Ascending aorta (tissue), 2 donors: Measurements from ENCODE around the gene PARL. TPM values are rescaled to one million over a fixed set of nuclear protein-coding genes. Genes with fewer than 3 reads are reported as not detected.

Experiments used
- DNase-seq, 2 donors: peaks; one replicate each; pipeline ENCODE4 v3.0.0-alpha.2; 2019; ENCODE audit warnings: low spot score in 2 of 2
- H3K27ac ChIP-seq, 2 donors: fragments of 200-600 bp; sonication (generic); one replicate each; pipeline ENCODE4 v1.5.1; 2016 to 2017; ENCODE audit warnings: mild to moderate bottlenecking in 1 of 2
- H3K27me3 ChIP-seq: fragments of 200-600 bp; sonication (generic); one replicate; pipeline ENCODE4 v1.5.1; 2017
- H3K36me3 ChIP-seq, 2 donors: fragments of 200-600 bp; sonication (generic); one replicate each; pipeline ENCODE4 v1.5.1; 2016
- H3K4me1 ChIP-seq, 2 donors: fragments of 200-600 bp; sonication (generic); one replicate each; pipeline ENCODE4 v1.5.1; 2016 to 2017; ENCODE audit warnings: mild to moderate bottlenecking in 1 of 2
- H3K4me3 ChIP-seq, 2 donors: fragments of 200-600 bp; sonication (generic); one replicate each; pipeline ENCODE4 v1.5.1; 2016 to 2017; ENCODE audit warnings: mild to moderate bottlenecking in 1 of 2
- H3K9me3 ChIP-seq, 2 donors: fragments of 200-600 bp; sonication (generic); one replicate each; pipeline ENCODE4 v1.5.1; 2016
- intact Hi-C: fragments of 100-400 bp; cut with DNase I; formaldehyde crosslinking; loops from one replicate; pipeline ENCODE4 v1.15.1; 2023
- total RNA-seq: library from RNA; depleted of rRNA; stranded (reverse); fragments of >200 nt; gene quantifications from one replicate; pipeline ENCODE4 v1.1.0, GENCODE V29; 2016
- TF ChIP-seq, protein P1 (sequence below), 3 experiments: fragments of 200-600 bp in 2 of 3; fragments of 450-650 bp in 1 of 3; sonication (generic) in 2 of 3; IDR thresholded peaks; one replicate each; pipeline ENCODE4 v1.5.1; 2016 to 2019; ENCODE audit warnings: antibody characterized with exemption in 3 of 3, mild to moderate bottlenecking in 1 of 3, moderate library complexity in 1 of 3

The PARL gene
- total RNA-seq, 1 donor from 2014 or later, result 14.3 TPM

DNA sequence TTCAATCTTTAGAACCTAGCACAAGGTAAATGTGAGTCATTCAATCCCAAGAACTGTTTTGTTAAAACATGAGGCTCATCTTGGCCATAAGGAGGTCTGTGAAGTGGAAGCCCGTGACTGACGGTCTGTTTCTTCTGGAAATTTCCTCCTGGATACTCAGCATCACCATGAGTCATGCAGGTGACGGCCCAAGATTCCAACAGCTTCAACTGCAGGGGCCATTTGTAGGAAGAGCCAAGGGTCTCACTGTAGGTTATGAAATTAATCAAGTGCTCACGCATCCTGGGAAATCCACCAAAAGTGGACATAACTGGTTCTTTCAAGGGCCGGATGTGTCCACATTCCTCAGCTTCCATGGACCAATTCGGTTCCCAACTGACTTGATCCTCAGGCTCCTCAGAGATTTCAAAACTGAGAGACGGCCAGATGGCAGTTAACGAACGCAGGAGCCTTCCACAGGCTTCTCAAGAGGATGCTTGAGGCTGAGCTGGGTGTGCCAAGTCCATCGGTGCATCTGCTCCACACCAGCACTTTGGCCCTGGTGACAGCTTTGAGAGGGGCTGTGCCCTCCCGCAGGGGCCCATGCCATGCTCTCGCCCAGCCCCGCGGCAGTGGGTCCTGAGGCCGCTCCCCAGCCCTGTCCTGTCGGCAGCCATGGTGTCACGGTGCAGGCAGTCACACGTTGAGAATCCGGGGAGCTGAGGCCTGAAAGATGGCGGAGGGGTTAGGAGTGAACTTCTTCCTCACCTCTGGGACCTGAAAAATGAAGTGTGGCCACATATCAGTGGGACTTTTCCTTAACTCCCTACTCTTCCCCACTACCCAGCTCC is 67.8 kb downstream of the PARL start:
- no peak for DNase-seq
- Histone ChIP-seq H3K4me1 (no peaks in the 10 kb centered on the region), H3K27ac (no peak overlapping the region), H3K36me3 (peaks cover 8% of the 10 kb centered on the region in 2 donors), H3K27me3 (no peaks in the 10 kb centered on the region), H3K4me3 (no peak overlapping the region), H3K9me3 (no peaks in the 10 kb centered on the region)
- TF ChIP-seq, protein P1, sequence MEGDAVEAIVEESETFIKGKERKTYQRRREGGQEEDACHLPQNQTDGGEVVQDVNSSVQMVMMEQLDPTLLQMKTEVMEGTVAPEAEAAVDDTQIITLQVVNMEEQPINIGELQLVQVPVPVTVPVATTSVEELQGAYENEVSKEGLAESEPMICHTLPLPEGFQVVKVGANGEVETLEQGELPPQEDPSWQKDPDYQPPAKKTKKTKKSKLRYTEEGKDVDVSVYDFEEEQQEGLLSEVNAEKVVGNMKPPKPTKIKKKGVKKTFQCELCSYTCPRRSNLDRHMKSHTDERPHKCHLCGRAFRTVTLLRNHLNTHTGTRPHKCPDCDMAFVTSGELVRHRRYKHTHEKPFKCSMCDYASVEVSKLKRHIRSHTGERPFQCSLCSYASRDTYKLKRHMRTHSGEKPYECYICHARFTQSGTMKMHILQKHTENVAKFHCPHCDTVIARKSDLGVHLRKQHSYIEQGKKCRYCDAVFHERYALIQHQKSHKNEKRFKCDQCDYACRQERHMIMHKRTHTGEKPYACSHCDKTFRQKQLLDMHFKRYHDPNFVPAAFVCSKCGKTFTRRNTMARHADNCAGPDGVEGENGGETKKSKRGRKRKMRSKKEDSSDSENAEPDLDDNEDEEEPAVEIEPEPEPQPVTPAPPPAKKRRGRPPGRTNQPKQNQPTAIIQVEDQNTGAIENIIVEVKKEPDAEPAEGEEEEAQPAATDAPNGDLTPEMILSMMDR (IDR thresholded peaks at IDR 0.05), result no peak
- intact Hi-C loops, result no loop called here

DNA sequence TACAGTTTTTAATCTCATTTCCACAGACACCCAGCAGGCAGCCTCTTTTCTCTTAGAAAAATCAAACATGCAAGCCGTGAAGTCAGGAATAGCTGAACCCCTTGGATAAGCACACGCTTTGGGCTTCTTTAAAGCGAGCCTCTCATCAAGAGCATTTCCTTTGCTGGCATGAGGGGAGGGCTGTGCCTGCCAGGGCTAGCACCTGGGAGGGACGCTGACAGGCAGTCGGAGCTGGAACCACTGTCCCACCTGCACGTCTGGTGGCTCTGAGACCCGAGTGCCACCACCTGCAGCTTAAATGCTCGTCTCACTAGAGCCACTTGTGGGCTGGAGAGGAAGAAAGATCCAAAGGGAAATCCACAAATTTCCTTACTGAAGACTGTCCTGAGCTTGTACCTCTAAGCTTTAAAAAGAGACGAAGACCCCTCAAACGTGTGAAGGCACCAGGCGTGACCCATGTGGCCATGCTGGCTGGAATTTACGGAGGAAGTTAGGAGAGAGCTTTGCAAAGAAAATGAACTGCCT is 68.7 kb downstream of the PARL start:
- Histone ChIP-seq H3K4me3 (no peak overlapping the region), H3K4me1 (no peaks in the 10 kb centered on the region), H3K27ac (no peak overlapping the region), H3K36me3 (peaks cover 13 to 17% of the 10 kb centered on the region in 2 donors), H3K9me3 (no peaks in the 10 kb centered on the region), H3K27me3 (no peaks in the 10 kb centered on the region)
- TF ChIP-seq, protein P1 (IDR thresholded peaks at IDR 0.05), result no peak
- DNase-seq, result no peak
- intact Hi-C loops, result no loop called here

DNA sequence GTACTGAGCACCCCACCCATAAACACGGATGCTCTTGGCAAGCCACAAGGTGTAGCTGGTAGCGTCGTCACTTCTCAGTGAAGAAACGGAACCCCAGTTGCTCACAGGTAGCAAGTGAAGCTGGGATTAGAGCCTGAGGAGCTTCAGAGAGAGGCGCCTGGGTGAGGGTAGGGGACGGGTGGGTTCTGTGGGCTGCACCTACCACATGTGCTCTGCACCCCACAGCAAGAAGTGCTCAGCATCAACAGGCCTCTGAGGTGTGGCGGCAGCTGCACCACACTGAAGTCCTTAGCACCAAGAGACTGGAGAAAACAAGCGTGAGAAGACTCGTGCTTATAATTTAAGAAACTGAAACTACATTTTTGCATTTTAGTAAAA is 69.1 kb downstream of the PARL start:
- no peaks in the 10 kb centered on the region for H3K4me1 ChIP-seq
- H3K9me3 ChIP-seq, result no peaks in the 10 kb centered on the region
- H3K27me3 ChIP-seq, result no peaks in the 10 kb centered on the region
- H3K27ac ChIP-seq, result no peak overlapping the region
- intact Hi-C loops, result no loop called here
- TF ChIP-seq, protein P1 (IDR thresholded peaks at IDR 0.05), result no peak
- H3K36me3 ChIP-seq, result peaks cover 17 to 21% of the 10 kb centered on the region in 2 donors
- DNase-seq, result no peak
- H3K4me3 ChIP-seq, result no peak overlapping the region

DNA sequence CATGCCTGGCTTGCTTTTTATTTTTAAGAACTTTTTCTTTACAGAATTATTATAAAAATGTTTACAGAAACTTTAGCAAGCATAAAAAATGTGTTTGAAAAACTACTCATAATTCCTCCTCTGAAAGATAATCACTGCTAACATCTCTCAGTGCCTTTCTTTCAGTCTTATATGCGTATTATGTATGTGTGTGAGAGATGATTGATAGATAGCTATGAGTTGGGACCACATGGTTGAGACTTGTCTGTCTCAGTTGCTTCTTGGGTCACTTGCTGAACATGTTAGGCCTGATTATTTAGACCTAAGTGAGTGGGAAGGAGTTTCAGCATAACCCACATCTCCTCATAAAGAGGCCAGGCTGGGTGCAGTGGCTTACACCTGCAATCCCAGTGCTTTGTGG is 70.4 kb downstream of the PARL start:
- no peak overlapping the region for H3K27ac ChIP-seq
- TF ChIP-seq, protein P1 (IDR thresholded peaks at IDR 0.05), result no peak

DNA sequence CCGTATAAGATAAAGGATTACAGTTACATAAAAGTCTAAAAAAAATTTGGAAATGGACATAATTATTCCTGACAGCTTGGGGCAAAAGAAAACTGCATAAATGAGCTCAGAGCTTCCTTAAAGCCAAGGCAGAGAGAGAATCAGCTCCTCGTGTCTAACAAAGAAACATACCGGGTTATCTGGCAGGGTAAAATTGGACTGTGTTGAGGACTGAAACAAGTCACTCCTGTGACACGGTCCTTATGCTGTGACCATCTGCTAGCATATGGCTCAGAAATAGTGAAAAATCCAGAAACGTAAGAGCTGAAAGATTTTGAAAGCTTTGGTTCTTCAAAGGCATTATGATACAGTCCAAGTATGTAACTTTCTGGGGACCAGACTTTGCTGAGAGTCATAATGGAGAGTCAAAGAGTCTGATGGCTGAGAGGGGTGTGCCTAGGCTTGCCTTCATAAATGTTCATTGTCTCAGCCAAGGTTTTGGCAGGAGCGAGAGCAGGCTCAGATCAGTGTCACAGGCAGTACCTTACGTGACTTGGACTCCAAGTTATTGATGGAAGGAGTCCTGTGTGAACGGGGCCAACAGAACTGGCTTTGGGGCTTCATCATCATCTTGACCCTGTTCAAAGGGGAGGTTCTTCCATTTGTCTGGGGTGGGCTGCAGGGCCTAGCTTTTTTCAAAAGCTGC is 71.8 kb downstream of the PARL start:
- no peak for DNase-seq
- TF ChIP-seq, protein P1 (IDR thresholded peaks at IDR 0.05), result no peak
- Histone ChIP-seq H3K4me3 (no peak overlapping the region), H3K27ac (no peak overlapping the region), H3K9me3 (no peaks in the 10 kb centered on the region), H3K27me3 (no peaks in the 10 kb centered on the region), H3K4me1 (no peaks in the 10 kb centered on the region), H3K36me3 (peaks cover 41 to 46% of the 10 kb centered on the region in 2 donors)
- intact Hi-C loops, result no loop called here

More for the DNA sequence above, 70.4 kb downstream of the PARL start:
- no peaks in the 10 kb centered on the region for H3K9me3 ChIP-seq
- no peak for DNase-seq
- H3K27me3 ChIP-seq, result no peaks in the 10 kb centered on the region
- no peak overlapping the region for H3K4me3 ChIP-seq
- no peaks in the 10 kb centered on the region for H3K4me1 ChIP-seq
- H3K36me3 ChIP-seq, result peaks cover 28 to 33% of the 10 kb centered on the region in 2 donors
- intact Hi-C loops, result no loop called here
